K562 (cell line): Measurements from ENCODE around the gene LRMDA. TPM values are rescaled to one million over a fixed set of nuclear protein-coding genes. Genes with fewer than 3 reads are reported as not detected.

Experiments
- ATAC-seq: fragments of 200-7000 bp; cut with Tn5 transposase; 3 replicates; pipeline ENCODE4 v1.9.1; 2020; ENCODE audit warnings: moderate library complexity
- BruUV-seq: library from RNA; stranded (reverse); fragments of 400-500 nt; replicated peaks from 2 replicates; lab custom pipeline; 2021; lab: Mats Ljungman, UMichigan
- CTCF ChIA-PET: fragments of 300-600 bp; formaldehyde crosslinking; extraction: SDS; loops from one replicate; lab custom pipeline; 2021; ENCODE audit warnings: low intra/inter-chr PET ratio; lab: Yijun Ruan, JAX
- POLR2A ChIA-PET: fragments of 300-600, 350-650 bp; sonication (Branson Sonifier 250); formaldehyde crosslinking; extraction: SDS; loops from one replicate; lab custom pipeline; 2021; ENCODE audit warnings: antibody characterized with exemption, inconsistent platforms; lab: Yijun Ruan, JAX
- DNase-seq, 4 experiments: peaks; one replicate each; pipeline versions ENCODE4 v3.0.0 to v3.0.0-alpha.2; 2011 to 2018; ENCODE audit warnings: low spot score in 3 of 4, mixed read lengths in 3 of 4; ENCODE audit errors: extremely low read depth in 1 of 4
- FAIRE-seq: peaks from 2 replicates; lab custom pipeline; 2011; peaks lifted over from hg19 to GRCh38; lab: Jason Lieb, UNC
- H2AFZ ChIP-seq: 2 replicates; pipeline ENCODE4 v1.6.0; 2011; ENCODE audit warnings: low read depth, low read length, control low read depth, inconsistent platforms
- H3K27ac ChIP-seq: fragments of 200-600 bp; 3 replicates; pipeline ENCODE4 v1.8.0; 2011; ENCODE audit warnings: low read depth, mild to moderate bottlenecking, control low read depth, inconsistent platforms, low read length, moderate library complexity, mixed read lengths; ENCODE audit errors: extremely low read depth
- H3K27me3 ChIP-seq, 2 experiments: fragments of 300-600 bp in 1 of 2; 2 replicates in 1 of 2; 3 replicates in 1 of 2; pipeline versions ENCODE4 v1.6.0 to v1.8.0; 2011; ENCODE audit warnings: inconsistent platforms in 2 of 2, low read length in 2 of 2, mild to moderate bottlenecking in 1 of 2, mixed read lengths in 1 of 2, moderate library complexity in 1 of 2; ENCODE audit not compliant: control insufficient read depth in 2 of 2, insufficient read depth in 2 of 2
- H3K36me3 ChIP-seq: fragments of 300-600 bp; 3 replicates; pipeline ENCODE4 v1.8.0; 2011; ENCODE audit warnings: mild to moderate bottlenecking, low read length, inconsistent platforms; ENCODE audit not compliant: control insufficient read depth, insufficient read depth
- H3K4me1 ChIP-seq, 2 experiments: fragments of 200-600 bp in 1 of 2; replicated peaks in 1 of 2; 2 replicates in 1 of 2; 3 replicates in 1 of 2; pipeline versions ENCODE4 v1.5.1 to v1.8.0; 2011; ENCODE audit warnings: inconsistent platforms in 2 of 2, low read length in 2 of 2, mild to moderate bottlenecking in 1 of 2, mixed read lengths in 1 of 2, moderate library complexity in 1 of 2; ENCODE audit not compliant: control insufficient read depth in 2 of 2, insufficient read depth in 2 of 2
- H3K4me2 ChIP-seq: 2 replicates; pipeline ENCODE4 v1.6.1; 2011; ENCODE audit warnings: low read length, control low read depth, inconsistent platforms, mixed read lengths; ENCODE audit not compliant: insufficient read depth
- H3K4me3 ChIP-seq: fragments of 200-600 bp; sonication (generic), shearing (Covaris generic); 2 replicates; pipeline ENCODE4 v1.5.1; 2016; ENCODE audit warnings: control low read depth, inconsistent platforms
- H3K79me2 ChIP-seq: fragments of 200-600 bp; 3 replicates; pipeline ENCODE4 v1.8.0; 2011; ENCODE audit warnings: low read length, inconsistent platforms; ENCODE audit not compliant: control insufficient read depth, insufficient read depth
- H3K9ac ChIP-seq, 2 experiments: 2 replicates each; pipeline versions ENCODE4 v1.6.0 to v1.6.1; 2011; ENCODE audit warnings: low read depth in 2 of 2, low read length in 2 of 2, control low read depth in 1 of 2, inconsistent platforms in 1 of 2, mild to moderate bottlenecking in 1 of 2, mixed read lengths in 1 of 2; ENCODE audit not compliant: insufficient read depth in 1 of 2
- H3K9me1 ChIP-seq: one replicate; pipeline ENCODE4 v1.6.0; 2011; ENCODE audit warnings: inconsistent platforms, mild to moderate bottlenecking, low read length, moderate library complexity; ENCODE audit not compliant: control insufficient read depth, insufficient read depth
- H3K9me3 ChIP-seq: replicated peaks from 2 replicates; pipeline ENCODE4 v1.5.1; 2011; ENCODE audit warnings: low read depth, low read length, inconsistent platforms; ENCODE audit not compliant: control insufficient read depth, insufficient read depth
- H4K20me1 ChIP-seq: replicated peaks from 2 replicates; pipeline ENCODE4 v1.6.1; 2011; ENCODE audit warnings: low read length, inconsistent platforms, mixed read lengths; ENCODE audit not compliant: control insufficient read depth, insufficient read depth
- AFF4 ChIP-seq: sonication (generic); formaldehyde crosslinking; IDR thresholded peaks from 2 replicates; pipeline ENCODE4 v1.8.0; 2023; ENCODE audit warnings: mild to moderate bottlenecking, missing genetic modification reagents
- CHD4 ChIP-seq: fragments of 200-600 bp; sonication (generic); IDR thresholded peaks from 3 replicates; pipeline ENCODE4 v1.6.1; 2012; ENCODE audit warnings: low read depth, mild to moderate bottlenecking, mixed read lengths, low read length, inconsistent platforms; ENCODE audit not compliant: insufficient read depth, insufficient replicate concordance, poor library complexity, severe bottlenecking
- CREBBP ChIP-seq: IDR thresholded peaks from one replicate; pipeline ENCODE4 v1.6.1; 2012; ENCODE audit warnings: low read depth, mild to moderate bottlenecking, control low read depth, inconsistent platforms, low read length
- DACH1 ChIP-seq: fragments of 450-650 bp; IDR thresholded peaks from 2 replicates; pipeline ENCODE4 v1.6.1; 2018; ENCODE audit not compliant: partially characterized antibody
- GTF2E2 ChIP-seq: fragments of 200-800 bp; sonication (Bioruptor generic); IDR thresholded peaks from 2 replicates; pipeline ENCODE4 v1.6.1; 2016; ENCODE audit warnings: missing genetic modification characterization, missing compliant biosample characterization
- KDM5B ChIP-seq: fragments of 200-600 bp; sonication (generic); IDR thresholded peaks from 2 replicates; pipeline ENCODE4 v1.6.1; 2012; ENCODE audit warnings: low read depth, mild to moderate bottlenecking, moderate library complexity, low read length, control low read depth, inconsistent platforms; ENCODE audit not compliant: insufficient replicate concordance
- MEIS2 ChIP-seq: fragments of 450-650 bp; IDR thresholded peaks from 2 replicates; pipeline ENCODE4 v1.6.1; 2014; ENCODE audit warnings: mild to moderate bottlenecking; ENCODE audit not compliant: partially characterized antibody
- NFIC ChIP-seq: fragments of 450-650 bp; IDR thresholded peaks from 2 replicates; pipeline ENCODE4 v1.6.1; 2017; ENCODE audit warnings: mild to moderate bottlenecking, inconsistent platforms
- SIN3B ChIP-seq: fragments of 450-650 bp; IDR thresholded peaks from 2 replicates; pipeline ENCODE4 v1.6.1; 2017; ENCODE audit warnings: low read depth, mild to moderate bottlenecking, moderate library complexity
- THRAP3 ChIP-seq: fragments of 450-650 bp; IDR thresholded peaks from 2 replicates; pipeline ENCODE4 v1.6.1; 2016; ENCODE audit warnings: mild to moderate bottlenecking, inconsistent platforms, borderline replicate concordance
- ZHX1 ChIP-seq: fragments of 150-350 bp; conservative IDR thresholded peaks from 2 replicates; pipeline ENCODE4 v1.6.1; 2014; ENCODE audit warnings: low read length
- ZNF143 ChIP-seq: sonication (generic); formaldehyde crosslinking; IDR thresholded peaks from 2 replicates; pipeline ENCODE4 v1.9.0; 2022; ENCODE audit warnings: mild to moderate bottlenecking, missing genetic modification reagents
- ZNF253 ChIP-seq: fragments of 250-450 bp; sonication (Bioruptor Pico); conservative IDR thresholded peaks from 2 replicates; pipeline ENCODE4 v1.6.1; 2021; ENCODE audit warnings: mild to moderate bottlenecking
- WGBS: fragments of 100-300 bp; shearing (Covaris generic); methylation state at CpG from one replicate; pipeline ENCODE4 v1.1.6; 2016; ENCODE audit warnings: low coverage, mixed read lengths; ENCODE audit not compliant: insufficient coverage; ENCODE audit errors: missing lambda C conversion rate; 5-methylcytosine and 5-hydroxymethylcytosine counted together
- in situ Hi-C: fragments of 300-500 bp; cut with MboI; formaldehyde crosslinking; loops from 4 replicates; pipeline ENCODE4 v1.15.0; 2018; ENCODE audit warnings: inconsistent platforms, mixed read lengths
- intact Hi-C: fragments of 100-400 bp; cut with micrococcal nuclease; formaldehyde crosslinking; loops from 2 replicates; pipeline ENCODE4 v1.14.2; 2022
- polyA plus RNA-seq, 8 experiments: library from polyadenylated mRNA; depleted of rRNA in 4 of 8; stranded (reverse) in 5 of 8; unstranded in 3 of 8; fragments of >200 nt; fragmentation: Nextera tagmentation in 2 of 8; fragmentation: Illumina TruSeq in 1 of 8; extraction: Ambion mirVana in 2 of 8; extraction: Trizol in 1 of 8; gene quantifications; 2 replicates each; pipeline versions ENCODE4 v1.2.1 to v1.2.3, GENCODE V29; 2011 to 2014; ENCODE audit warnings: inconsistent platforms in 1 of 8, missing spikeins in 1 of 8
- total RNA-seq, 7 experiments: library from RNA; depleted of rRNA in 6 of 7; stranded (reverse); fragments of >200 nt in 6 of 7; fragmentation: Illumina TruSeq in 2 of 7; extraction: Trizol in 2 of 7; gene quantifications; 2 replicates each; pipeline versions ENCODE4 v1.2.1 to v1.2.3, GENCODE V29; 2011 to 2021; ENCODE audit warnings: low replicate concordance in 1 of 7
- TF ChIP-seq, protein P1 (sequence below): fragments of 250-450 bp; sonication (Bioruptor Pico); IDR thresholded peaks from 2 replicates; pipeline ENCODE4 v1.8.0; 2021; ENCODE audit warnings: moderate library complexity, mild to moderate bottlenecking, inconsistent platforms

LRMDA gene
- total and polyA plus RNA-seq, 9 of the 15 experiments (the other 6 are each of a cell fraction or from before 2014, with no cell fraction given): 0.25 TPM; not detected in 8

DNA sequence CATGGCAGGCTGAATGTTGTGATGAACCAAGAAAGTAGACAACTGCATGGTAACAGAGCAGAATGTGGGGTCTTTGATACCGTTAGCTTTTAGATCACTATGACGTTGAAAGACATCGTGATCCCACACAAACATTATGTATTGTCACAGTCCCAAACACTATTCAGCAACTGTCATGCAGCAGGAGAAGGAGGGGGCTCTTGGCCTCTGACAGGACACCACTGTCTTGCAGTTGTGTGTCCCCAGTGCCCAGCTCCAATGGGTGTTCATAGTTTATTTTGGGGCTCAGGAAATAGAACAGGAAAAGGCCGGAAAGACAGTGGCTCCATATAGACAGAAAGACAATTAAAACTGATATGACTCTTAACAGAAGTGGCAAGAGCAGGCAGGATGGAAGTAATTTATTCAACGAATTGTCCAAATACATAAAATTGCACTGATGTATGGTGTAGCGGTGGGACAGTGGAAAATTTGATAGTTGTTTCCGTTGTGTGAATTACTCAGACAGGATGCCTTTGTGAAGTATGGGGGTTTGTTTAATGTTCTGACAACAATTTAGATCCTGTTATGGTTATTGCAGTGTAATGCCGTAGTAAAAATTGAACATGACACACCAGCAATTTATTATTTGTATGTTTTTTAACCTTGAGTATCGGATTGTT is 292.0 kb downstream of the LRMDA start:
- Histone ChIP-seq H3K27me3 (no peaks in the 10 kb centered on the region; a peak in 1 of 5 replicates), H3K36me3 (no peaks in the 10 kb centered on the region), H3K79me2 (no peaks in the 10 kb centered on the region), H4K20me1 (no peaks in the 10 kb centered on the region), H2AFZ (no peak overlapping the region), H3K9ac (no peak overlapping the region), H3K4me3 (no peak overlapping the region), H3K4me2 (no peak overlapping the region), H3K4me1 (no peaks in the 10 kb centered on the region), H3K27ac (no peak overlapping the region), H3K9me3 (no peaks in the 10 kb centered on the region), H3K9me1 (no peaks in the 10 kb centered on the region)
- in situ Hi-C loops: no loop called here
- 2% methylated on average over 9 of the region's 9 CpGs for WGBS
- intact Hi-C loops: no loop called here
- no peak for DNase-seq
- ChIA-PET POLR2A (interaction anchor here (0.7 kb wide), 1 partner anchor 1348 kb away, joined by 3 read pairs; no protein-coding TSS in a partner anchor), CTCF (no interaction called here)
- ATAC-seq: no peak
- no peak for FAIRE-seq
- BruUV-seq: no TSS peak
- TF ChIP-seq GTF2E2 (tag) (no peak), CREBBP (no peak), KDM5B (no peak), NFIC (no peak), ZHX1 (no peak), THRAP3 (no peak), SIN3B (no peak), CHD4 (no peak), DACH1 (no peak), ZNF253 (CRISPR knock-in tag) (no peak), MEIS2 (no peak), ZNF143 (CRISPR knock-in tag) (no peak), AFF4 (CRISPR knock-in tag) (no peak)
- TF ChIP-seq, protein P1, sequence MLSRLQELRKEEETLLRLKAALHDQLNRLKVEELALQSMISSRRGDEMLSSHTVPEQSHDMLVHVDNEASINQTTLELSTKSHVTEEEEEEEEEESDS (CRISPR knock-in tag): no peak
